Spleen (tissue), 7 donors: ENCODE measurements around the gene BTBD7.

ENCODE experiments used
- CTCF ChIP-seq, 11 experiments: fragments of 200-600 bp in 7 of 11; fragments of 450-650 bp in 4 of 11; sonication (generic) in 4 of 11; IDR thresholded peaks in 8 of 11; conservative IDR thresholded peaks in 3 of 11; 1 replicate in 7 of 11; 2 replicates in 4 of 11; pipeline versions ENCODE4 v1.4.0 to v1.8.0; 2016 to 2021; ENCODE audit warnings: antibody characterized with exemption in 11 of 11, inconsistent platforms in 4 of 11, mild to moderate bottlenecking in 1 of 11
- POLR2A ChIP-seq, 3 donors: fragments of 450-650 bp; IDR thresholded peaks; one replicate each; pipeline ENCODE4 v1.5.1; 2017; ENCODE audit warnings: antibody characterized with exemption in 3 of 3, mild to moderate bottlenecking in 1 of 3
- POLR2AphosphoS5 ChIP-seq, 3 donors: sonication (generic); formaldehyde crosslinking; IDR thresholded peaks; one replicate each; pipeline ENCODE4 v1.5.1; 2017; ENCODE audit warnings: antibody characterized with exemption in 3 of 3
- donor health status: DM: no; HTN: no; CAD: no; lungs with moderate emphysema.
- donor health status: DM: no; HTN: no; CAD: no.
- donor health status: DM: no; HTN: no; CAD: no.

GRCh38 chr14:93306812-93307211 lies 26.0 kb downstream of the BTBD7 start:
- TF ChIP-seq CTCF (IDR thresholded peaks at IDR 0.05 in 8 of 11, conservative IDR thresholded peaks at IDR 0.05 in 3 of 11) (no peak), POLR2A (IDR thresholded peaks at IDR 0.05) (no peak), POLR2AphosphoS5 (IDR thresholded peaks at IDR 0.05) (no peak)
